MCF 10A (cell line): Measurements from ENCODE around the gene CCDC201. TPM values are rescaled to one million over a fixed set of nuclear protein-coding genes. Genes with fewer than 3 reads are reported as not detected.

Experiments
- BruUV-seq: library from RNA; stranded (reverse); fragments of 400-500 nt; replicated peaks from 2 replicates; lab custom pipeline; 2021; lab: Mats Ljungman, UMichigan
- CTCF ChIA-PET: fragments of 300-600 bp; sonication (Branson Sonifier 250); formaldehyde crosslinking; extraction: SDS; loops from one replicate; lab custom pipeline; 2021; ENCODE audit warnings: antibody characterized with exemption, inconsistent platforms; lab: Yijun Ruan, JAX
- POLR2A ChIA-PET: fragments of 300-600, 350-650 bp; sonication (Branson Sonifier 250); formaldehyde crosslinking; extraction: SDS; loops from one replicate; lab custom pipeline; 2020; ENCODE audit warnings: antibody characterized with exemption, inconsistent platforms; lab: Yijun Ruan, JAX
- DNase-seq: peaks from one replicate; pipeline ENCODE4 v3.0.0-alpha.2; 2018; ENCODE audit not compliant: unreplicated experiment
- H3K27ac Mint-ChIP-seq: one replicate; pipeline ENCODE4 v1.8.0; 2022; ENCODE audit warnings: mild to moderate bottlenecking, low read depth, mixed read lengths; ENCODE audit not compliant: unreplicated experiment
- H3K27me3 Mint-ChIP-seq: one replicate; pipeline ENCODE4 v1.8.0; 2022; ENCODE audit warnings: mixed read lengths; ENCODE audit not compliant: insufficient read depth, unreplicated experiment
- H3K36me3 Mint-ChIP-seq: one replicate; pipeline ENCODE4 v1.8.0; 2022; ENCODE audit warnings: mild to moderate bottlenecking, moderate library complexity, mixed read lengths; ENCODE audit not compliant: insufficient read depth, unreplicated experiment
- H3K4me1 Mint-ChIP-seq: one replicate; pipeline ENCODE4 v1.8.0; 2022; ENCODE audit warnings: mixed read lengths; ENCODE audit not compliant: insufficient read depth, unreplicated experiment
- H3K4me3 Mint-ChIP-seq: one replicate; pipeline ENCODE4 v1.8.0; 2022; ENCODE audit warnings: mild to moderate bottlenecking, moderate library complexity, mixed read lengths; ENCODE audit not compliant: unreplicated experiment
- H3K9me3 Mint-ChIP-seq: one replicate; pipeline ENCODE4 v1.8.0; 2022; ENCODE audit warnings: mixed read lengths; ENCODE audit not compliant: unreplicated experiment
- CTCF ChIP-seq: fragments of 200-600 bp; IDR thresholded peaks from one replicate; pipeline ENCODE4 v1.8.0; 2022; ENCODE audit warnings: antibody characterized with exemption, mild to moderate bottlenecking; ENCODE audit not compliant: unreplicated experiment
- intact Hi-C: fragments of 100-400 bp; cut with micrococcal nuclease; formaldehyde crosslinking; loops from 2 replicates; pipeline ENCODE4 v1.14.1; 2022
- total RNA-seq: library from RNA; stranded (reverse); gene quantifications from 2 replicates; pipeline ENCODE4 v1.2.3, GENCODE V29; 2022

CCDC201 gene
- total RNA-seq, 1 experiment from 2014 or later = not detected

- POLR2A ChIA-PET = no interaction called here
- intact Hi-C loops = no loop called here
- TF ChIP-seq CTCF = no peak
- Mint-ChIP-seq H3K27ac (no peak overlapping the region), H3K9me3 (no peaks in the 10 kb centered on the region), H3K4me1 (no peaks in the 10 kb centered on the region), H3K27me3 (peaks cover 12% of the 10 kb centered on the region), H3K4me3 (no peak overlapping the region), H3K36me3 (no peaks in the 10 kb centered on the region)
- peak; percentile 69 for DNase-seq
- CTCF ChIA-PET = interaction anchor here (0.7 kb wide), 2 partner anchors 20 to 409 kb away, joined by 3 read pairs; no protein-coding TSS in a partner anchor
- BruUV-seq = no TSS peak
These were observed 24.3 kb upstream of the CCDC201 start for GRCh38 chr7:45897042-45897690.

- no peak overlapping the region for H3K4me3 Mint-ChIP-seq
- H3K9me3 Mint-ChIP-seq = no peaks in the 10 kb centered on the region
- ChIA-PET CTCF (no interaction called here), POLR2A (no interaction called here)
- no peak for DNase-seq
- no peak for TF ChIP-seq CTCF
- no peaks in the 10 kb centered on the region for H3K4me1 Mint-ChIP-seq
- peaks cover 12% of the 10 kb centered on the region for H3K27me3 Mint-ChIP-seq
- BruUV-seq = no TSS peak
- H3K36me3 Mint-ChIP-seq = no peaks in the 10 kb centered on the region
- intact Hi-C loops = no loop called here
- H3K27ac Mint-ChIP-seq = no peak overlapping the region
These were observed 21.8 kb upstream of the CCDC201 start for GRCh38 chr7:45894665-45895062.

GRCh38 chr7:45893996-45894664 is 21.2 kb upstream of the CCDC201 start:
- Mint-ChIP-seq H3K9me3 (no peaks in the 10 kb centered on the region), H3K4me3 (no peak overlapping the region), H3K4me1 (no peaks in the 10 kb centered on the region), H3K27me3 (peaks cover 12% of the 10 kb centered on the region), H3K27ac (no peak overlapping the region), H3K36me3 (no peaks in the 10 kb centered on the region)
- POLR2A ChIA-PET = no interaction called here
- intact Hi-C loops = no loop called here
- BruUV-seq = no TSS peak
- no peak for DNase-seq
- CTCF ChIA-PET = interaction anchor here (0.6 to 1.2 kb wide), 2 partner anchors 21 to 1451 kb away, joined by 3 read pairs; no protein-coding TSS in a partner anchor
- TF ChIP-seq CTCF = no peak

- BruUV-seq = no TSS peak
- Mint-ChIP-seq H3K4me1 (no peaks in the 10 kb centered on the region), H3K27ac (no peak overlapping the region), H3K36me3 (no peaks in the 10 kb centered on the region), H3K27me3 (peaks cover 12% of the 10 kb centered on the region), H3K4me3 (no peak overlapping the region), H3K9me3 (no peaks in the 10 kb centered on the region)
- ChIA-PET CTCF (interaction anchor here (0.6 to 1.6 kb wide), 9 partner anchors 16 to 1451 kb away, joined by 3 to 5 read pairs (median 3); no protein-coding TSS in a partner anchor), POLR2A (interaction anchor here (0.8 kb wide), 1 partner anchor 29 kb away, joined by 3 read pairs; no protein-coding TSS in a partner anchor)
- no peak for DNase-seq
- intact Hi-C loops = no loop called here
- no peak for TF ChIP-seq CTCF
These were observed 20.6 kb upstream of the CCDC201 start for GRCh38 chr7:45893374-45893995.
